Duodenal mucosa (tissue), 2 donors: ENCODE results near the gene STRBP.
A peak's percentile ranks its signal among the peaks of the same experiment; 100 is the strongest.

Experiments
- H3K27ac ChIP-seq: one replicate; pipeline ENCODE4 v1.7.0; 2013; ENCODE audit warnings: low read depth, low read length
- H3K27me3 ChIP-seq, 2 donors: one replicate each; pipeline ENCODE4 v1.7.0; 2013; ENCODE audit warnings: low read length in 2 of 2, control low read depth in 1 of 2; ENCODE audit not compliant: insufficient read depth in 2 of 2, control insufficient read depth in 1 of 2
- H3K36me3 ChIP-seq, 2 donors: one replicate each; pipeline ENCODE4 v1.7.0; 2013; ENCODE audit warnings: low read length in 2 of 2, control low read depth in 1 of 2; ENCODE audit not compliant: insufficient read depth in 2 of 2, control insufficient read depth in 1 of 2
- H3K4me1 ChIP-seq, 2 donors: one replicate each; pipeline ENCODE4 v1.7.0; 2013; ENCODE audit warnings: low read length in 2 of 2, control low read depth in 1 of 2; ENCODE audit not compliant: insufficient read depth in 2 of 2, control insufficient read depth in 1 of 2
- H3K4me3 ChIP-seq, 2 donors: one replicate each; pipeline ENCODE4 v1.7.0; 2013; ENCODE audit warnings: low read length in 2 of 2, low read depth in 1 of 2
- H3K9ac ChIP-seq, 2 donors: one replicate each; pipeline ENCODE4 v1.7.0; 2013; ENCODE audit warnings: low read length in 2 of 2, low read depth in 1 of 2
- H3K9me3 ChIP-seq, 2 donors: one replicate each; pipeline ENCODE4 v1.7.0; 2013; ENCODE audit warnings: low read length in 2 of 2, control low read depth in 1 of 2; ENCODE audit not compliant: control insufficient read depth in 1 of 2

The STRBP gene

DNA sequence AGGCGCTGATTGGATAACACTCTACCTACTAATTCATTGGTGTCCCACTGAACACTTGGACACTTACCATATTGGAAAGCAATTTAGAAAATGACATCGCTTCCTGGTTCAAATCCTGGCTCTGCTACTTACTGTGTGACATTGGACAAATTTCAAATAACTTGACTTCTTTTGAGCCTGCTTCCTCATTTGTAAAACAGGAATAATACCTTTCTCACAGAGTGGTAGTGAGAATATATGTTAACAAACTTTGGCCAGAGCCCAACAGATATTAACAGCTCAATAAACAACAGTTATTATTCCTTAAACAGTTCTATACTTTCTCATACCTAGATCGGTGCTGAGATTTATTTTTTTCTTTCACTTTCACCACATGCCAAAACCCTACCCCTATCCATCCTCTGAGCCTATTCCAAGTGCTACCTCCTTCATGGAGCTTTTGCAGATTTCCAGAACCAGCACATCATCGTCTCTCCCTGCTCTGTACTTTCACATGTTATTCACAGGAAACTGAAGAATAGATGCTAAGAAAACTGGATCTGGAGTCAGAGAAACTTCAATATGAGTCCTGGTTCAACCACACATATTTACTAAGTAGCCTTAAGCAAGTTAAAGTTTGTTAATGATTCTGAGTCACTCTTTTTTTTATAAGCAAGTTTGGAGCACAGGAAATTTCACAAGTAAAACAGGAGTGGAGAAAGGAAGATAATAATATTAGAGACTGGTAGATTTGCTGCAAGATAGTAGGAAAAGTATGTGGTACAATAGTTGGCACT is 92.3 kb downstream of the STRBP start:
- no peak overlapping the region for H3K27ac ChIP-seq
- peaks cover 5 to 13% of the 10 kb centered on the region in 2 donors for H3K4me1 ChIP-seq
- no peaks in the 10 kb centered on the region for H3K27me3 ChIP-seq
- peaks cover 0 to 9% of the 10 kb centered on the region in 2 donors for H3K36me3 ChIP-seq
- H3K9ac ChIP-seq: no peak overlapping the region
- no peaks in the 10 kb centered on the region for H3K9me3 ChIP-seq
- H3K4me3 ChIP-seq: peak overlapping the region in 1 of 2 donors; percentile 26

DNA sequence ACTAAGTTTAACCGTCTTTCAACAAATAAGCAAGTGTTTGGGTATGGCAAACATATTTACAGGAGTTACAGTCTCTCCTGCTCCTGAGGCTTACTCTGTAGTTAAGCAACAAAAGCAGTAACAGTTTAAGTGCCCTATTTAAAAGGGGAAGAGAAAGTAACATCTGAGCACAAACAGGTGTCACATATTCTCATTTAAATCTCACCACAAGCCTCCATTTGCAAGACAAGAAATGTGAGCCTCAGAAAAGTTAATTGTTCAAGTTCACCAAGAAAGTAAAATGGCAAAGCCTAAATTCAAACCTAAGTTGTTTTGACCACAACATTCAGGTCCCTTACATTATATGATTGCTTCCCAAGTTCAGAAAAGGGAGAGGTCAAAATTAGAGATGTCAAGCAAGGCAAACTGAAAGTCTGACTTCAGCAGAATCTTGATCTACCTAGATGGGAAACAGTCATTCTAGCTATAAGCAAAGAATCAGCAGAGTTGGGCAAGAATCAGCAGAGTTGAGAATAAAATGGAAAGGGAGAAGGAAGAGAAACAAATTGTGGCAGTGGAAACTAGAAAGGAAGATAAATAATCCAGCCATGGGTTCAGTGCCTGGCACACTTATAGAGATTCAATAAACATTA is 93.4 kb downstream of the STRBP start:
- no peaks in the 10 kb centered on the region for H3K9me3 ChIP-seq
- H3K4me1 ChIP-seq: peaks cover 5 to 13% of the 10 kb centered on the region in 2 donors
- H3K27ac ChIP-seq: no peak overlapping the region
- H3K36me3 ChIP-seq: peaks cover 0 to 2% of the 10 kb centered on the region in 2 donors
- no peak overlapping the region for H3K4me3 ChIP-seq
- H3K27me3 ChIP-seq: no peaks in the 10 kb centered on the region
- H3K9ac ChIP-seq: no peak overlapping the region

DNA sequence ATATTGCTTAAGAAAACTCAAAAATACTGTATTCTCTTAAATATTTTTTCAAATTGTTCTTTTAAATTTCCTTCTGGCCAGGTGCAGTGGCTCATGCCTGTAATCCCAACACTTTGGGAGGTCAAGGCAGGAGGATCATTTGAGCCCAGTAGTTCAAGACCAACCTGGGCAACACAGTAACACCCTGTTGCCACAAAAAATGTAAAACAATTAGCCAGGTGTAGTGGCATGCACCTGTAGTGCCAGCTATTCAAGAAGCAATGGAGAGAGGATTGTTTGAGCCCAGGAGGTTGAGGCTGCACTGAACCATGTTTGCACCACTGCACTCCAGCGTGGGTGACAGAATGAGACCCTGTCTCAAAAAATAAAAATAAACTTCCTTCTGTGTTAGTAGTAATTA is 94.3 kb downstream of the STRBP start:
- Histone ChIP-seq H3K4me1 (peaks cover 5 to 13% of the 10 kb centered on the region in 2 donors), H3K4me3 (no peak overlapping the region), H3K9ac (no peak overlapping the region), H3K36me3 (peaks cover 0 to 2% of the 10 kb centered on the region in 2 donors), H3K9me3 (no peaks in the 10 kb centered on the region), H3K27me3 (no peaks in the 10 kb centered on the region), H3K27ac (no peak overlapping the region)

DNA sequence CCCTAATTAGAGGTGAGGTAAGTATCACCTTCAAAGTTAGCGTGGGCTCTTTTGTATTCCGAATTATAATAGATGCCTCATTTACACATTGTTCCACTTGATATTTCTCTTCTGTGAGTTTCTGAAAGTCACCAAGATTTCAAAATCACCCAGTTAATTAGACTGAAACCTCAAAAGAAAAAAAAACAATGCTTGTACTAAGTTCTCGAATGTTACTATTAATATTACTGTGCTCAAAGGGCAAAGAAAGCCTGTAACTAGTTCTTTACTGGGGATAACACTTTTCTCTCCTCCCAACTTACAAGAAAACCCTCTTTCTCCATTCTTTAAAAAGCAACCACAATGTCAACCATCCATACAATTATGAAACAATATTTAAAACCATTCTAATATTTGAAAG is 98.5 kb downstream of the STRBP start:
- Histone ChIP-seq H3K27ac (no peak overlapping the region), H3K9me3 (no peaks in the 10 kb centered on the region), H3K4me1 (no peaks in the 10 kb centered on the region), H3K4me3 (no peak overlapping the region), H3K36me3 (no peaks in the 10 kb centered on the region), H3K9ac (no peak overlapping the region), H3K27me3 (no peaks in the 10 kb centered on the region)

DNA sequence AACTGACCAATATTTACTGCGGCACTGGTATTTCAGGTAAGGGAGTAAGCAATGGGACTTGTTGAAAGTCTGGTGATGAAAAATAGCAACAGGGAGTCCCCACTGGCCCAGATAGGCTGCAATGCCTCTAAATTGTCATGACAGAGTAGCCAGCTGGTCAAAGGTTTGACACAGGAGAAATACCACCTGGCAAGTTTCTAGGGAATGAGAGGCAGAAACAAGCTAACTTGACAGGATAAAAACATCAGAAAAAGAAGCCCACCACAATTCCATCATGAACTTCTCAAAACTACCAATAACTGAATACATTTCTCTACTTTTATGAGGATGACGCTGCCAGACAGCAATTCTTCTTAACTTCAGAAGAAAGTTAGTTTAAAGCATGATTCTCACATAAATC is 99.8 kb downstream of the STRBP start:
- H3K36me3 ChIP-seq: no peaks in the 10 kb centered on the region
- no peak overlapping the region for H3K9ac ChIP-seq
- no peaks in the 10 kb centered on the region for H3K27me3 ChIP-seq
- H3K4me1 ChIP-seq: no peaks in the 10 kb centered on the region
- no peak overlapping the region for H3K27ac ChIP-seq
- H3K9me3 ChIP-seq: no peaks in the 10 kb centered on the region
- no peak overlapping the region for H3K4me3 ChIP-seq

DNA sequence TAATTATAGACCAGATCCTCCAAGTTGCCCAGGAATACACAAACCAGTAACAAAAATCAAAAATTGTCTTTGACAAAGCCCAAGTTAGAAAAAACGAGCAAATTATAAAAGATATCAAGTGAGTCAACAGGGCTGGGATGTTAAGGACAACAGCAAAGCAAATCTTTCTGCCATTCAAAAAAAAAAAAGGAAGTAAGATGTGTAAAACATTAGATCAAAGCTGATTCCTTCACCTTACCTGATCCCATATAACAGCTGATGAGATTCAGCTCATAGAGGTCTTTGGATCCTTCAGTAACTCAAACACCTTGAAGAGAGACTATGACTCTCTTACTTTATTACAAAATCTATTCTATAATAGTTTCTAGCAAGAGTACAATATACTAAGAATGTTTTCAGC is 100.9 kb downstream of the STRBP start:
- H3K9ac ChIP-seq: no peak overlapping the region
- no peaks in the 10 kb centered on the region for H3K9me3 ChIP-seq
- H3K4me1 ChIP-seq: peaks cover 0 to 5% of the 10 kb centered on the region in 2 donors
- H3K27me3 ChIP-seq: no peaks in the 10 kb centered on the region
- no peak overlapping the region for H3K27ac ChIP-seq
- no peak overlapping the region for H3K4me3 ChIP-seq
- no peaks in the 10 kb centered on the region for H3K36me3 ChIP-seq

DNA sequence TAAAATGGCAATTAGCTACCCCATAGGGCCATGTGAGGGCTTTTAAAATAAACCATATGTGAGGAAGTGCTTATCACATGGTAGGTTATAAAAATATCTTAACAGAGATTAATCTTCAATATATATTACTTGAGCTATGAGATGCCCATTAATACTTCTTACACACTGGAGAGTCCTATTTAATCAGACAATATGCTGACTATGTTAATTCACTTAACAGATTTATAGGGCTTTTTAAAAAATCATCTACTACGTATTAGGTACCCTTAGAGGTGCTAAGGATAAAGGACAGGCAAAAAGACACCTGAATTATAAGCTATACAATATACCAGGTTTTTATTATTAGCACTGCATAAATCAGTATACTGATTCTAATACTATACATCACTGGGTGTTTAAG is 102.6 kb downstream of the STRBP start:
- no peak overlapping the region for H3K9ac ChIP-seq
- no peaks in the 10 kb centered on the region for H3K27me3 ChIP-seq
- H3K27ac ChIP-seq: no peak overlapping the region
- no peaks in the 10 kb centered on the region for H3K36me3 ChIP-seq
- H3K4me3 ChIP-seq: no peak overlapping the region
- H3K4me1 ChIP-seq: peaks cover 0 to 5% of the 10 kb centered on the region in 2 donors
- no peaks in the 10 kb centered on the region for H3K9me3 ChIP-seq

DNA sequence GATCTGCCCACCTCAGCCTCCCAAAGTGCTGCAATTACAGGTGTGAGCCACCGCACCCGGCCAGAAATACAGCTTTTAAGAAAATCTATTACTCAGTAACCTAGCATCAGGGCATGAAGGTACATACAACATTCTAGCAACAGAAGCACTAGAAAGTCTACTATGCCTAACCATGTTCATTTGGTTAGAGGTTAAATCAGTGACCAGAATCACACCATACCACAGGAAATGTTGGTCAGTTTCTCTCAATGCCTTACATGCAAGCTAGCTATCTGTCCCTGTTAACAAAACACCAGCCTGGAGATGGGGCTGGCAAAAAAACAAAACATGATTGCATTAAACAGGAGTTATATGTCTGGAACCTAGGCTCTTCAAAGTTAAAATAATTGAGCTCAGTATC is 104.1 kb downstream of the STRBP start:
- H3K27me3 ChIP-seq: no peaks in the 10 kb centered on the region
- H3K4me3 ChIP-seq: no peak overlapping the region
- H3K9ac ChIP-seq: no peak overlapping the region
- H3K36me3 ChIP-seq: no peaks in the 10 kb centered on the region
- no peaks in the 10 kb centered on the region for H3K9me3 ChIP-seq
- H3K4me1 ChIP-seq: peaks cover 0 to 5% of the 10 kb centered on the region in 2 donors
- H3K27ac ChIP-seq: no peak overlapping the region

DNA sequence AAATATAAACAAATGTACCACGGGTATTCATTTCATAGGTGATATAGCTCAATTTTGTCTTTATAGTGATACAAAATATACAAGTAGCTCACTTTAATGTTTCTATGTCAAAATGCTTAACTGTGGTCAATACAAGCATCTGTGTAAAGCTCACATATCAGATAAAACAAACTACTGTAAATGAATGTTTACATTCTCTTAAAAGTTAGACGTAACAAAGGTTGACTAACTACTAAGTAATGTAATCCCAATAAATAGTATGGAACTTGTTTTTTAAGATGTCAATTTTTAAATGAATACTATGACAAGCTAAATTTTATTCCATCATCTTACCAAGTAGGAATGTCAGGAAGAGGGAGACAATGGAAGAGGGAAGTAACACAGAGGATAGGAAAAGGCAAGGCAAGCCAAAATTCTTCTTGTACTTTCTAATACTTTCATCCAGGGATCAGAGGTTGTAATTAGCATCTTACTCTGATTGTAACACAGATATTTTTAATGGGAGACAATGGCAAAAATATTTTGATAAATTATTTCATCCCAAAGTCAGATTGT is 105.5 kb downstream of the STRBP start:
- Histone ChIP-seq H3K9me3 (no peaks in the 10 kb centered on the region), H3K4me1 (peaks cover 0 to 5% of the 10 kb centered on the region in 2 donors), H3K9ac (no peak overlapping the region), H3K4me3 (no peak overlapping the region), H3K27me3 (no peaks in the 10 kb centered on the region), H3K36me3 (peaks cover 0 to under 1% of the 10 kb centered on the region in 2 donors), H3K27ac (no peak overlapping the region)

DNA sequence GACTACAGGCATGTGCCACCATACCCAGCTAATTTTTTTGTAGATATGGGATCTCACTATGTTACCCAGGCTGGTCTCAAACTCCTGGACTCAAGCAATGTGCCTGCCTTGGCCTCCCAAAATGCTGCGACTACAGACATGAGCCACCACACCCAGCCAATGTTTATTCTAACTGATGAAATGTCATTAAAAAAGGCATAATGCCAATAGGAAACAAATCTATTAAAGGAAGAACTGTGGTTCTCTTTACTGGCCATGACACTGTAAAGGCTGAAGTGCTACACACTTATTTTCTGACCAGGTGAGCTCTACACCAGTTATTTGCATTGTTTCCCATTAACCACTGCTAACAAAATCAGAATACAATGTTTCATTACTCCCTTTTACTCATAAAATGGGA is 106.0 kb downstream of the STRBP start:
- Histone ChIP-seq H3K4me1 (peaks cover 0 to 5% of the 10 kb centered on the region in 2 donors), H3K9ac (no peak overlapping the region), H3K27ac (no peak overlapping the region), H3K36me3 (peaks cover 0 to 5% of the 10 kb centered on the region in 2 donors), H3K27me3 (no peaks in the 10 kb centered on the region), H3K4me3 (no peak overlapping the region), H3K9me3 (no peaks in the 10 kb centered on the region)
